GM12873 (cell line): ENCODE data around the gene GIT1.

ENCODE experiments used
- TF ChIP-seq, protein P1 (sequence below): IDR thresholded peaks from 2 replicates; pipeline ENCODE4 v1.5.1; 2012; ENCODE audit warnings: low read depth, mild to moderate bottlenecking, moderate library complexity, low read length, control low read depth; ENCODE audit not compliant: insufficient read depth; ENCODE audit errors: missing control alignments

The GIT1 gene

DNA sequence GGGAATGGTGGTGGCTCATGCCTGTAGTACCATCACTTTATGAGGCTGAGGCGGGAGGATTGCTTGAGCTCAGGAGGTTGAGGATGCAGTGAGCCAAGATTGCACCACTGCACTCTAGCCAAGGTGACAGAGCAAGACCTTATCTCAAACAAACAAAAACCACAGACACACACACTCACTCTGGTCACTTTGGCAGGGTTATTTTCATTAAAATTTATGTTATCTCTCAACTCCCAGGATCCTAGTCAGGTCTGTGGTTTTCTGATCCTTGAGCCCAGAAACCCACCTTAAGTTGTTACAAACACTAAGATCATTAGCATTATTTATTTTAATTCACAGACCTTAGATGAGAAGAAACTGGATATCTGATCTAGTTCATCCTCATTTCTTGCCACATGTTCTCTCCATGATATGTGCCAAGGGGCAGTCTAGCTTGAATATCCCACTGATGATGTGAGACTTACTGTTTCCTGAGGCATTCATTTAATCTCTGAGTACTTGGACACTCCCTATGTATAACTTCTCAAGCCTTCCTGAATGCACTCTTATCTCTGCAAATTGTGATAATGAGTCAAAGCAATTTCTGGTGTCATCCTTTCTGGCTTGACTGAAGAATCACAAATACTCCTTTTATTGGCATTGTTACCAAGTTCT lies 32.2 kb downstream of the GIT1 start:
- TF ChIP-seq, protein P1, sequence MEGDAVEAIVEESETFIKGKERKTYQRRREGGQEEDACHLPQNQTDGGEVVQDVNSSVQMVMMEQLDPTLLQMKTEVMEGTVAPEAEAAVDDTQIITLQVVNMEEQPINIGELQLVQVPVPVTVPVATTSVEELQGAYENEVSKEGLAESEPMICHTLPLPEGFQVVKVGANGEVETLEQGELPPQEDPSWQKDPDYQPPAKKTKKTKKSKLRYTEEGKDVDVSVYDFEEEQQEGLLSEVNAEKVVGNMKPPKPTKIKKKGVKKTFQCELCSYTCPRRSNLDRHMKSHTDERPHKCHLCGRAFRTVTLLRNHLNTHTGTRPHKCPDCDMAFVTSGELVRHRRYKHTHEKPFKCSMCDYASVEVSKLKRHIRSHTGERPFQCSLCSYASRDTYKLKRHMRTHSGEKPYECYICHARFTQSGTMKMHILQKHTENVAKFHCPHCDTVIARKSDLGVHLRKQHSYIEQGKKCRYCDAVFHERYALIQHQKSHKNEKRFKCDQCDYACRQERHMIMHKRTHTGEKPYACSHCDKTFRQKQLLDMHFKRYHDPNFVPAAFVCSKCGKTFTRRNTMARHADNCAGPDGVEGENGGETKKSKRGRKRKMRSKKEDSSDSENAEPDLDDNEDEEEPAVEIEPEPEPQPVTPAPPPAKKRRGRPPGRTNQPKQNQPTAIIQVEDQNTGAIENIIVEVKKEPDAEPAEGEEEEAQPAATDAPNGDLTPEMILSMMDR = no peak

DNA sequence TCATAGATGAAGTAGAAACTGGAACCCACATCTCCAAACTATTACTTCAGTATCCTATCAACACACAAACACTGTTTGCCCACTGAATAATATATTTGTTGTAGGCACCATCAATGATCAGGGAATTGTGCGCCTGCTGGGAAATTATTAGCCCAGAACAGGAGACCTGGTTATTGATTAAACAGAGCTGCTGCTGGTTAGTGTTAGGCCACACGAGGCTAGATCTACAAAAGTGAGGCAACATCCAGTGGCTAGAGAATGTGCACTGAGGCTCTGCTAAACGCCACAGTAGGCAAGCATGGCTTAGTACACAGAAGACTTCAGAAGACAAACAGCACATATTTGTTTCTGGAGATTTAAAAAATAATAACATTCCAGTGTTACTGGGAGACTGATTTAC lies 33.6 kb downstream of the GIT1 start:
- TF ChIP-seq, protein P1 = no peak

DNA sequence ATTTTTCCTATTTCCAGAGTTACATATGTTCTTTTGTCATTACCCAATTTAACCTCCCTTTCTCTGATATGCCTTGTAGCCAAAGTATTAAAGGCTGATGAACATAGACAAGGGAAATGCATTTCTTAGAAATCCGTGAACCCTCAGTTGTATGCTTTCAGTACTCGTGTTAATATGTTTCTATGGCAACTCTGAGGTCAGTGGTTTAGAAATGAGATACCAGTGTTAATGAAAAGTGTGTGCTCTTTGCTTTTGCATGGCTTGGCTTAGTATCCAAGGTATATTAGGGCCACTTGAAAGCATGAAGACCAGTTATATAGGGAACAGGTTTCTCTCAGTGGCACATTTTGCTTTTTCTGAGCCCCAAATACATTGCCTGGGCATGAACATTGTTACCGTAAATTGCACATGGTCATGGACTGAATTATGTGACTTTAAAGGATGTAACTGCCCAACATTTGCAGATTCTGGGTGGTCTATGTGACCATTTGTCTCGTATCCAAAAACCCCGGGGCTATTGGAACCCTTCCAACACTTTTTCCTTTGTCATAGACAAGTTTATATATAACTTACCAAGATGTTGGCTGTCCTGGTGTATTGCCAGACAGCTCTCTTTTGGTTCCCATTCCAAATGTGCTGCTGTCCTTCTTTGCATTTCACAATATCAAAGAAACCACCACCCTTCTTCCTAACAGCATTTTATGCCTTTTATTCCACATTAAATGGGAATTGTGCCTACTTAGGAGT lies 40.1 kb downstream of the GIT1 start:
- TF ChIP-seq, protein P1 = no peak

DNA sequence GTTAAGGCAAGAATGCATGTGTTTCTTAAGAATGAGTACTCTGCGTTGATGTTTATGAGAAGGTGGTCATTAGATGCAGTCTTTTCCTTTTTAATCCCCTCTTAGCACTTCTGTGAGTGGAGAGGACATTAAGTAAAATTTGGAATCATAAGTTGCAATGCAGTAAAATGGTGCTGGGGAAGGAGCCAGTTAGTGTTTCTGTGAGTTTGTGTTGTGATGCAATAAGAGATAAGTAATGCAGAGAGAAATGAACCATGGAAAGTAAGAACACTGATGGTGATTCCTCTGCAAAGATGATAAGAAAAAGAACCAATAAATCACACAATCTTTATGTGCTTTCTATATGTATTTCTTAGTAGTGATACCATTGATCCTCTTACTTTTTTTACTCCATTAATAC lies 42.6 kb downstream of the GIT1 start:
- TF ChIP-seq, protein P1 = no peak

DNA sequence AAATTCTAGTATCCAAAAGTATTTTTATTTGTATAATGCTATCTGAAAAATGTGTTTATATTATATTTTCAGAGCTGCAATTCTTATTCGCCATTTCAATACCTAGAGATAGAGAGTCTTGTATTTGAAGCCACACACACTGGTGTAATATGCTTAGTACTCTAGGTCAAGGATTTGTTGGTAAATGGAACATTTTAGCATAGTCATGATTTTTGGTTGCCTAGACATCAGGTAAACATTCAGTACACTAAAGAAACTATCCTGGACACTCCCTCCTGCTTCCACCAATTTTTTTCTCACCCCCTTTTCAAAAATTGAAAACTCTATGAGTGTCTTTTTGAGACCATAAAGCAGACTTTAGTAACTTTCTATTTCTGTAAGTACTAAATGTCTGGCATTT lies 43.4 kb downstream of the GIT1 start:
- TF ChIP-seq, protein P1 = no peak

DNA sequence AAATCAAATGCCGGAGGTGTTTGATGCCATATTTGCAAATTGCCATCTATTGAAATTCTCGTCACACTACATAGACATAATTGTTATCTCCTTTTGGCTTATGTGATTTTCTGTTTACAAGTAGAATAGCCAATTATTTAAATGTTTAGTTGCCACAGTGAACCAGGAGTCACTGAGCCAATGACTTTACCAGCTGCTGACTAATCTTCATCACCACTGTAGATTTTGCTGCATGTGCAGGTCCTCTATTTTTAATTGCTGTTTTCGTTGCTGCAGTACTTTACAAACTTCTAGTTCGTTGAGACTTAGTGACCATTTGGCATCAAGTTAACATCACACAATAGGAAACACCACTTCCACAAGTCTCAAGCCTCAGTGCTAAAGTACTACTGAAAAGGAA lies 45.4 kb downstream of the GIT1 start:
- TF ChIP-seq, protein P1 = no peak

DNA sequence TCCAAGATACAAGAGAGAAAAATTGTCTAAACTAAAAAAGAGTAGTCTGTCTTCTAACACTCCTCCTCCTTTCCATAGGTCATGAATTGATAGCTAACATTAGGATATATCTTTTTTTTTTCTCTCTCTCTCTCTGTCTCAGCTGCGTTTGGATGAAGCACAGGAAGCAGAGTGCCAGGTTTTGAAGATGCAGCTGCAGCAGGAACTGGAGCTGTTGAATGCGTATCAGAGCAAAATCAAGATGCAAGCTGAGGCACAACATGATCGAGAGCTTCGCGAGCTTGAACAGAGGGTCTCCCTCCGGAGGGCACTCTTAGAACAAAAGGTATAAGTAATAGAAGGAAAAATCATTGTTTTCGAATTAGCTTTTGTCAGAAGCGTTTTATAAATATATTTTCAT lies 55.5 kb downstream of the GIT1 start:
- TF ChIP-seq, protein P1 = no peak
